ENCODE results near the gene NPC1. TPM values are rescaled to one million over a fixed set of nuclear protein-coding genes. Genes with fewer than 3 reads are reported as not detected.

The NPC1 gene
- total RNA-seq, 1 donor from 2014 or later: 44.8 TPM

DNA sequence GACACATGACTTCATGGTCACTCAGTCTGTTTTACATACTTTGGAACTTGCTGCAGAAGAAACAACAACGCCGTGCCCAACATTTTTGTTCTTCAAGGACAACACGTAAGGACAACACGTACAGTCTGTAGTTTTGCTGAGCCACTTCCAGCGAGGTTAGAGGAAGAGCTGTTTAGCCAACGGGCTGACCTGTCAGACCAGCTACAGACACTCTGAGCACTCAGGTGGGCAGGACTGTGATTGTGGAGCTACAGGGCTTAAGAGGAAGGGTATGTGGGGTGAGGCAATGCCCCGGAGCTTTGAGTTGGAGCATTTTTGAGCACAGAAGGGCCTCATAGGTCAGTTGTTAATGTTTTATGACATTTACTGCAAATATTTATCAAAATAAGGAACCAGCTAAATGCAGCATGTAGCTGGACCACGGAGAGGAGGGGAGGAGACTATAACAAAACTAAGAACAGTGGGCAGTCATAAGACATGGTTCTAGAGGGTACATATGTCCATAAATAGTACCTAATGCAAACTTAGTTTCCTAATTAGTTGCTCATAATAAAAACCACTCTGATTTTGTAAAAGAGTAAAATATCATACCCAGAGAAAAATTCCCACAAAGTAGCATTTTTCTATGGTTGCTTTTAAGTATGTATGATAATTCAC, 26.3 kb upstream of the NPC1 start:
- no peaks in the 10 kb centered on the region for H3K9me3 Mint-ChIP-seq (ENCODE audit: unreplicated experiment)
- H3K27ac Mint-ChIP-seq (ENCODE audit: unreplicated experiment): no peak overlapping the region
- no peaks in the 10 kb centered on the region for H3K36me3 Mint-ChIP-seq (ENCODE audit: unreplicated experiment)
- peaks cover 2% of the 10 kb centered on the region for H3K27me3 Mint-ChIP-seq (ENCODE audit: unreplicated experiment)
- H3K4me1 Mint-ChIP-seq (ENCODE audit: low read depth, unreplicated experiment): no peaks in the 10 kb centered on the region
- no peak for DNase-seq
- no peak overlapping the region for H3K4me3 Mint-ChIP-seq (ENCODE audit: unreplicated experiment)
- TF ChIP-seq, protein P1, sequence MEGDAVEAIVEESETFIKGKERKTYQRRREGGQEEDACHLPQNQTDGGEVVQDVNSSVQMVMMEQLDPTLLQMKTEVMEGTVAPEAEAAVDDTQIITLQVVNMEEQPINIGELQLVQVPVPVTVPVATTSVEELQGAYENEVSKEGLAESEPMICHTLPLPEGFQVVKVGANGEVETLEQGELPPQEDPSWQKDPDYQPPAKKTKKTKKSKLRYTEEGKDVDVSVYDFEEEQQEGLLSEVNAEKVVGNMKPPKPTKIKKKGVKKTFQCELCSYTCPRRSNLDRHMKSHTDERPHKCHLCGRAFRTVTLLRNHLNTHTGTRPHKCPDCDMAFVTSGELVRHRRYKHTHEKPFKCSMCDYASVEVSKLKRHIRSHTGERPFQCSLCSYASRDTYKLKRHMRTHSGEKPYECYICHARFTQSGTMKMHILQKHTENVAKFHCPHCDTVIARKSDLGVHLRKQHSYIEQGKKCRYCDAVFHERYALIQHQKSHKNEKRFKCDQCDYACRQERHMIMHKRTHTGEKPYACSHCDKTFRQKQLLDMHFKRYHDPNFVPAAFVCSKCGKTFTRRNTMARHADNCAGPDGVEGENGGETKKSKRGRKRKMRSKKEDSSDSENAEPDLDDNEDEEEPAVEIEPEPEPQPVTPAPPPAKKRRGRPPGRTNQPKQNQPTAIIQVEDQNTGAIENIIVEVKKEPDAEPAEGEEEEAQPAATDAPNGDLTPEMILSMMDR (IDR thresholded peaks at IDR 0.05; ENCODE audit: partially characterized antibody, unreplicated experiment): no peak

DNA sequence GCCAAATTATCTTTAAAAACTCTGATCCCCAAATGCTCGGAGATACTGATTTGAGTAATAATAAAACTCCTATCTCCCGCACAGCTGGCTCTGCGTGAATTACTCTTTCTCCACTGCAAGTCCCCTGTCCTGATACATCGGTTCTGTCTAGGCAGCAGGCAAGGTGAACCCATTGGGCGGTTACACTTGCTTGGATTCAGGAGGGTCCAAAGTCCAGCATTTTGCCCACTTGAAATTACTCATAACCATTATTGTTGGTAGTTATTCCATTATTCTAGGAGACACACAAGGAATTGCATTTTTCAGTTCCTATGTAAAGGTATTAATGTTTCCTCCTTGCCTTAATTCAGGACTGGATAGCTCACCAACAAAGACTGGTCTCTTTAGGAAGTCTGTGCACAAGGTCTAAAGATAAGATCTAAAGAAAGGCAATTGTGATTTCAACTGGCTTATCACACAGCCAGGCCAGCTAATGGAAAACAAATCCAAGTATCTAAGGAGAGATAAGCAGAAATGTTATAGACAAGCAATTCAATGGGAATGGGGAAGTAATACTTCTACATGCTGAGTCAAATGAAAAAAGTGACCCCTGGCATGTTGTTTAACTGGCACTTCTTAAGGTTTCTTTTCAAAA, 23.2 kb upstream of the NPC1 start:
- Mint-ChIP-seq H3K4me3 (ENCODE audit: unreplicated experiment) (no peak overlapping the region), H3K9me3 (ENCODE audit: unreplicated experiment) (no peaks in the 10 kb centered on the region), H3K4me1 (ENCODE audit: low read depth, unreplicated experiment) (no peaks in the 10 kb centered on the region), H3K27ac (ENCODE audit: unreplicated experiment) (no peak overlapping the region), H3K27me3 (ENCODE audit: unreplicated experiment) (peaks cover 2% of the 10 kb centered on the region), H3K36me3 (ENCODE audit: unreplicated experiment) (no peaks in the 10 kb centered on the region)
- TF ChIP-seq, protein P1 (IDR thresholded peaks at IDR 0.05; ENCODE audit: partially characterized antibody, unreplicated experiment): no peak
- no peak for DNase-seq

DNA sequence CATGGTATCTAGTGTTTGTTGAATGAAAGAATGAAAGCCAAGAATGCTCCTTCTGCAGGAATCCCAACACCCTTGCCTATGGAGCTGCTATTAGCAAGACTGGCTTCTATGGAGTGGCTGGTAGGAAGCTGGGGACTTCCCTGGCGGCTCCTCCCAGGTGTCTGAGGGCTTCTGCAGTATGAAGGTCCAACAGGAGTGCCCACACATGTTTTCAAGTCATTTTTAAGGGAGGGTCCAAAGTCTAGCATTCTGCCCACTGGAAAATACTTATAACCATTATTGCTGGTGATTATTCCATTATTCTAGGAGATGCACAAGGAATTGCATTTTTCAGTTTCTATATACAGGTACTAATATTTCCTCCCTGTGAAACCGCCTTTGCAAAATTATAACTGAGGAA, 21.9 kb upstream of the NPC1 start:
- no peak for DNase-seq
- Mint-ChIP-seq H3K9me3 (ENCODE audit: unreplicated experiment) (no peaks in the 10 kb centered on the region), H3K4me1 (ENCODE audit: low read depth, unreplicated experiment) (no peaks in the 10 kb centered on the region), H3K27ac (ENCODE audit: unreplicated experiment) (no peak overlapping the region), H3K4me3 (ENCODE audit: unreplicated experiment) (no peak overlapping the region), H3K27me3 (ENCODE audit: unreplicated experiment) (peaks cover 2% of the 10 kb centered on the region), H3K36me3 (ENCODE audit: unreplicated experiment) (no peaks in the 10 kb centered on the region)
- TF ChIP-seq, protein P1 (IDR thresholded peaks at IDR 0.05; ENCODE audit: partially characterized antibody, unreplicated experiment): no peak

DNA sequence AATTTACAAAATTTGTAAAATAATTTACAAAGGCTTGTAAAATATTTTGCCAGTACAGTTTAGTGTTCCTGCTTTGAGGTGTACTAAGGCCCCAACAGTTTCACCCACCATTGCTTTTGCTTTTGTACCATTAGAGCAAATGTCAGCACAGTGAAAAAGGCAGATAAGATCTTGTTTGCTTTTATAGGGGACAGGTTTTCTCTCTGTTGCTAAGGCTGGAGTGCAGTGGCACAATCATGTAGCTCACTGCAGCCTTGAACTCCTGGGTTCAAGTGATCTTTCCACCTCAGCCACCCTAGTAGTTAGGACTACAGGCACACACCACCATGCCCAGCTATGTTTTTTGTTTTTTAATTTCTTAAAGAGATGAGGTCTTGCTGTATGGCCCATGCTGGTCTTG, 19.6 kb upstream of the NPC1 start:
- Mint-ChIP-seq H3K27ac (ENCODE audit: unreplicated experiment) (no peak overlapping the region), H3K27me3 (ENCODE audit: unreplicated experiment) (peaks cover 1% of the 10 kb centered on the region), H3K4me1 (ENCODE audit: low read depth, unreplicated experiment) (no peaks in the 10 kb centered on the region), H3K4me3 (ENCODE audit: unreplicated experiment) (no peak overlapping the region), H3K36me3 (ENCODE audit: unreplicated experiment) (no peaks in the 10 kb centered on the region), H3K9me3 (ENCODE audit: unreplicated experiment) (no peaks in the 10 kb centered on the region)
- TF ChIP-seq, protein P1 (IDR thresholded peaks at IDR 0.05; ENCODE audit: partially characterized antibody, unreplicated experiment): no peak
- no peak for DNase-seq

DNA sequence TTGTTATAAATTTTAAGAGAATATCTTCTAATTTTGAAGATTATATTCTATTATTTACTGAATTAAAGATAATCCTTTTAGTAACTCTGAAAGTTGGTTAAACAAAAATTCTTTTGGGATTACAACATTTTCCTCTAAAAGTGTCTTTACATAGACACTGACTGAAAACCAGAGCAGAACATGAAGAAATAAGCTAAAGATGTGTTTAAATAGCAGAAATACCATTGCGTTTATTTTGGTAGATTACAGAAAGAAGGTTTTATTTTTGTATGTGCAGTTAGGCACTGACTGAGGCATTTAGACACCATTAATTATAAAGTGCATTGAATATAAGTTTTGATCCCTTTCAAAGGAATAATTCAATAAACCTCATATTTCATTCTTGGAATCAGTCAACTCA, 13.5 kb upstream of the NPC1 start:
- H3K4me3 Mint-ChIP-seq (ENCODE audit: unreplicated experiment): no peak overlapping the region
- H3K27ac Mint-ChIP-seq (ENCODE audit: unreplicated experiment): no peak overlapping the region
- no peaks in the 10 kb centered on the region for H3K36me3 Mint-ChIP-seq (ENCODE audit: unreplicated experiment)
- no peak for DNase-seq
- no peaks in the 10 kb centered on the region for H3K9me3 Mint-ChIP-seq (ENCODE audit: unreplicated experiment)
- peaks cover 1% of the 10 kb centered on the region for H3K27me3 Mint-ChIP-seq (ENCODE audit: unreplicated experiment)
- H3K4me1 Mint-ChIP-seq (ENCODE audit: low read depth, unreplicated experiment): no peaks in the 10 kb centered on the region
- TF ChIP-seq, protein P1 (IDR thresholded peaks at IDR 0.05; ENCODE audit: partially characterized antibody, unreplicated experiment): no peak

Measured in glutamatergic neuron (in vitro differentiated cells).